Body of pancreas (tissue), 4 donors: ENCODE results near the gene SOCS6.
A peak's percentile ranks its signal among the peaks of the same experiment; 100 is the strongest.

Source experiments
- POLR2A ChIP-seq, 3 donors: fragments of 450-650 bp; IDR thresholded peaks; one replicate each; pipeline ENCODE4 v1.6.1; 2016; ENCODE audit warnings: antibody characterized with exemption in 3 of 3, mild to moderate bottlenecking in 2 of 3
- TF ChIP-seq, protein P1 (sequence below), 7 experiments: fragments of 450-650 bp in 4 of 7; fragments of 200-600 bp in 3 of 7; sonication (generic) in 3 of 7; IDR thresholded peaks; one replicate each; pipeline ENCODE4 v1.5.1; 2016 to 2019; ENCODE audit warnings: antibody characterized with exemption in 7 of 7

DNA sequence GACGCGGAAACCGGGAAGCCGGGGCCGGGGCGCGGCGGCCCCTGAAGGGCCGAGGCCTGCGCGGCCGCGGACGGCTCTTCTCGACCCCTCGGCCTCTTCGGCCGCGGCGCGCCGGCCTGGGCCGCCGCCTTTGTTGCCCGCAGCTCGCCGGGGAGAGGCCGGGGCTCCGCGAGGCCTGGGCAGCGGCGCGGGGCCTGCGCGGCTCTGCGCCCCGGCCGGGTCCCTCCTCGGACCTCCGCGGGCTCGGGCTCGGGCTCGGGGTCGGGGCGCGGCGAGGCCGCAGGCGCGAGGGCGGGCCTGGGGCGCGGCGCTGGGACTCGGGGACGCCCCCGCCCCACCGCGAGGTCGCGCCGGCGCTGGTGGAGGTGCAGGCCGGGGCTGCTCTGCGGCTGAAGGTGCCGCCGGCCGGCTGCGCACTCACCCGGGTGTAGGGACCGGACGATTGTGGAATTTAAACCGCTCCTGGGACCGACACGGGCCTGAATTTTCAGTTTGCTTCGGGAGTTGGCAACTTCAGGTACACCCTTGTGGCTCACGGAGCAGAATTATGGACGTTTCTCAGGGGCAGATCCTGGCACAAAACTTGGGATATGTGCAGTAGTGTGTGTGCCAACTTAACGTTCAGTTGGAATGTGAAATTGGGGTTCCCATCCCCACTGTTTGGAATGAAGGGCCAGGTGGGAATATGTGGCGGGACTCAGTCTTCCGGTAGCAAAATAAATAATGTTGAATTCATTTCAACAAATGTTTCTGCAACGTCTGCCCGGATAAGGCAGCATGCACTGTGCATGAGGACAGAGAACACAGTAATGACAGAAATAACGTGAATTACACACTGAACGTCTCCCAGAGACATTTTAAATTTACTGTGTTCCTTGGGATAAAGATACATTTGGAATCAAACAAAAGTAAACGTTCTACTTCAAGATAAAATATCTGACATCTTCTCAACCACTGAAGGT, 787 bp downstream of the SOCS6 start:
- TF ChIP-seq, protein P1, sequence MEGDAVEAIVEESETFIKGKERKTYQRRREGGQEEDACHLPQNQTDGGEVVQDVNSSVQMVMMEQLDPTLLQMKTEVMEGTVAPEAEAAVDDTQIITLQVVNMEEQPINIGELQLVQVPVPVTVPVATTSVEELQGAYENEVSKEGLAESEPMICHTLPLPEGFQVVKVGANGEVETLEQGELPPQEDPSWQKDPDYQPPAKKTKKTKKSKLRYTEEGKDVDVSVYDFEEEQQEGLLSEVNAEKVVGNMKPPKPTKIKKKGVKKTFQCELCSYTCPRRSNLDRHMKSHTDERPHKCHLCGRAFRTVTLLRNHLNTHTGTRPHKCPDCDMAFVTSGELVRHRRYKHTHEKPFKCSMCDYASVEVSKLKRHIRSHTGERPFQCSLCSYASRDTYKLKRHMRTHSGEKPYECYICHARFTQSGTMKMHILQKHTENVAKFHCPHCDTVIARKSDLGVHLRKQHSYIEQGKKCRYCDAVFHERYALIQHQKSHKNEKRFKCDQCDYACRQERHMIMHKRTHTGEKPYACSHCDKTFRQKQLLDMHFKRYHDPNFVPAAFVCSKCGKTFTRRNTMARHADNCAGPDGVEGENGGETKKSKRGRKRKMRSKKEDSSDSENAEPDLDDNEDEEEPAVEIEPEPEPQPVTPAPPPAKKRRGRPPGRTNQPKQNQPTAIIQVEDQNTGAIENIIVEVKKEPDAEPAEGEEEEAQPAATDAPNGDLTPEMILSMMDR (IDR thresholded peaks at IDR 0.05): no peak
- peak in 2 of 3 donors; percentile 8 to 9 for TF ChIP-seq POLR2A (IDR thresholded peaks at IDR 0.05)
